Sigmoid colon (tissue), 3 donors: ENCODE measurements around the gene ZNF407.

ENCODE experiments used
- POLR2A ChIP-seq, 2 donors: fragments of 450-650 bp; IDR thresholded peaks; one replicate each; pipeline ENCODE4 v1.6.1; 2016; ENCODE audit warnings: antibody characterized with exemption in 2 of 2, mild to moderate bottlenecking in 2 of 2, moderate library complexity in 2 of 2
- TF ChIP-seq, protein P1 (sequence below), 4 experiments: fragments of 450-650 bp in 3 of 4; fragments of 200-600 bp in 1 of 4; IDR thresholded peaks; one replicate each; pipeline ENCODE4 v1.5.1; 2016 to 2019; ENCODE audit warnings: antibody characterized with exemption in 4 of 4, mild to moderate bottlenecking in 3 of 4, moderate library complexity in 2 of 4

GRCh38 chr18:74661691-74662090 lies 64.0 kb downstream of the ZNF407 start:
- TF ChIP-seq, protein P1, sequence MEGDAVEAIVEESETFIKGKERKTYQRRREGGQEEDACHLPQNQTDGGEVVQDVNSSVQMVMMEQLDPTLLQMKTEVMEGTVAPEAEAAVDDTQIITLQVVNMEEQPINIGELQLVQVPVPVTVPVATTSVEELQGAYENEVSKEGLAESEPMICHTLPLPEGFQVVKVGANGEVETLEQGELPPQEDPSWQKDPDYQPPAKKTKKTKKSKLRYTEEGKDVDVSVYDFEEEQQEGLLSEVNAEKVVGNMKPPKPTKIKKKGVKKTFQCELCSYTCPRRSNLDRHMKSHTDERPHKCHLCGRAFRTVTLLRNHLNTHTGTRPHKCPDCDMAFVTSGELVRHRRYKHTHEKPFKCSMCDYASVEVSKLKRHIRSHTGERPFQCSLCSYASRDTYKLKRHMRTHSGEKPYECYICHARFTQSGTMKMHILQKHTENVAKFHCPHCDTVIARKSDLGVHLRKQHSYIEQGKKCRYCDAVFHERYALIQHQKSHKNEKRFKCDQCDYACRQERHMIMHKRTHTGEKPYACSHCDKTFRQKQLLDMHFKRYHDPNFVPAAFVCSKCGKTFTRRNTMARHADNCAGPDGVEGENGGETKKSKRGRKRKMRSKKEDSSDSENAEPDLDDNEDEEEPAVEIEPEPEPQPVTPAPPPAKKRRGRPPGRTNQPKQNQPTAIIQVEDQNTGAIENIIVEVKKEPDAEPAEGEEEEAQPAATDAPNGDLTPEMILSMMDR (IDR thresholded peaks at IDR 0.05): no peak
- no peak for TF ChIP-seq POLR2A (IDR thresholded peaks at IDR 0.05)
